GM12891 (cell line): ENCODE measurements around the gene PLCH2.

ENCODE experiments used
- PAX5 ChIP-seq: IDR thresholded peaks from 2 replicates; pipeline ENCODE4 v1.6.1; 2011; ENCODE audit warnings: low read length, moderate library complexity, mild to moderate bottlenecking; ENCODE audit not compliant: insufficient read depth, severe bottlenecking
- POLR2A ChIP-seq: IDR thresholded peaks from 2 replicates; pipeline ENCODE4 v1.6.1; 2011; ENCODE audit warnings: low read depth, low read length, control low read depth
- POLR2AphosphoS5 ChIP-seq: IDR thresholded peaks from 2 replicates; pipeline ENCODE4 v1.6.1; 2011; ENCODE audit warnings: low read depth, low read length, control low read depth
- POU2F2 ChIP-seq: IDR thresholded peaks from 2 replicates; pipeline ENCODE4 v1.6.1; 2011; ENCODE audit warnings: low read depth, mild to moderate bottlenecking, control low read depth, low read length, moderate library complexity

GRCh38 chr1:2538376-2538775 is 62.3 kb downstream of the PLCH2 start:
- TF ChIP-seq POLR2A (no peak), POLR2AphosphoS5 (no peak), POU2F2 (no peak), PAX5 (no peak)
